Lower lobe of right lung (tissue), 2 donors: ENCODE results near the gene MATN3. TPM values are rescaled to one million over a fixed set of nuclear protein-coding genes. Genes with fewer than 3 reads are reported as not detected.

Source experiments
- ATAC-seq, 2 donors: fragments of 200-7000 bp; cut with Tn5 transposase; one replicate each; pipeline ENCODE4 v1.9.1; 2020 to 2022; ENCODE audit warnings: mild to moderate bottlenecking in 2 of 2, moderate library complexity in 2 of 2
- DNase-seq: peaks from one replicate; pipeline ENCODE4 v3.0.0-alpha.2; 2020
- H3K27ac ChIP-seq: fragments of 200-600 bp; one replicate; pipeline ENCODE4 v1.8.0; 2022
- H3K27me3 ChIP-seq: fragments of 200-600 bp; one replicate; pipeline ENCODE4 v1.8.0; 2022; ENCODE audit warnings: low read depth
- H3K36me3 ChIP-seq: fragments of 200-600 bp; one replicate; pipeline ENCODE4 v1.8.0; 2022; ENCODE audit warnings: mild to moderate bottlenecking
- H3K4me1 ChIP-seq: fragments of 200-600 bp; one replicate; pipeline ENCODE4 v1.8.0; 2022
- H3K4me3 ChIP-seq: fragments of 200-600 bp; one replicate; pipeline ENCODE4 v1.8.0; 2022; ENCODE audit warnings: mild to moderate bottlenecking
- H3K9me3 ChIP-seq: fragments of 200-600 bp; one replicate; pipeline ENCODE4 v1.8.0; 2022
- intact Hi-C: fragments of 100-400 bp; cut with DNase I; formaldehyde crosslinking; loops from one replicate; pipeline ENCODE4 v1.11.0; 2022
- total RNA-seq: library from RNA; stranded (reverse); fragmentation: NEBNext Ultra II Directional; extraction: Animal tissue kit (Norgen Biotek cat#: 25700); gene quantifications from one replicate; pipeline ENCODE4 v1.2.1, GENCODE V29; 2021
- TF ChIP-seq, protein P1 (sequence below): fragments of 200-600 bp; IDR thresholded peaks from one replicate; pipeline ENCODE4 v1.8.0; 2022; ENCODE audit warnings: antibody characterized with exemption, mild to moderate bottlenecking
- donor health status: DM: no; HTN: yes; CAD: no; lungs with severe emphysema.

The MATN3 gene
- total RNA-seq, 1 donor from 2014 or later: 8.1 TPM

DNA sequence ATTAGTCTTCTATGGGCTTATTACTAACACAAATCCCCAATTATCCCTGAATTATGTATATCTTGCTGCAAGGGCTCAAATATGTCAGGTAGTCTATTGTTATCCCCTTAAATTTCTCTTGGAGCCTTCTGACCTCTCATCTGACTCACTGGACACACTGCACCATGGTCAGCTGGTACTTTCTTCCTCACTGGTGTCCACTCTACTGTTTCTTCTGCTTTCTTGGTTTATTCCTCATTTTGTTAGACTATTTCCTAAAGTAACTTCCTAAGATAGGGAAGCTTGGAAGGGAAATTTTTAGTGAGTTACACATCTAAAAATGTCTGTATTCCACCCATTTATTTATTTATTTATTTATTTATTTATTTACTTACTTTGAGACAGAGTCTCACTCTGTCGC is 49.1 kb downstream of the MATN3 start:
- TF ChIP-seq, protein P1, sequence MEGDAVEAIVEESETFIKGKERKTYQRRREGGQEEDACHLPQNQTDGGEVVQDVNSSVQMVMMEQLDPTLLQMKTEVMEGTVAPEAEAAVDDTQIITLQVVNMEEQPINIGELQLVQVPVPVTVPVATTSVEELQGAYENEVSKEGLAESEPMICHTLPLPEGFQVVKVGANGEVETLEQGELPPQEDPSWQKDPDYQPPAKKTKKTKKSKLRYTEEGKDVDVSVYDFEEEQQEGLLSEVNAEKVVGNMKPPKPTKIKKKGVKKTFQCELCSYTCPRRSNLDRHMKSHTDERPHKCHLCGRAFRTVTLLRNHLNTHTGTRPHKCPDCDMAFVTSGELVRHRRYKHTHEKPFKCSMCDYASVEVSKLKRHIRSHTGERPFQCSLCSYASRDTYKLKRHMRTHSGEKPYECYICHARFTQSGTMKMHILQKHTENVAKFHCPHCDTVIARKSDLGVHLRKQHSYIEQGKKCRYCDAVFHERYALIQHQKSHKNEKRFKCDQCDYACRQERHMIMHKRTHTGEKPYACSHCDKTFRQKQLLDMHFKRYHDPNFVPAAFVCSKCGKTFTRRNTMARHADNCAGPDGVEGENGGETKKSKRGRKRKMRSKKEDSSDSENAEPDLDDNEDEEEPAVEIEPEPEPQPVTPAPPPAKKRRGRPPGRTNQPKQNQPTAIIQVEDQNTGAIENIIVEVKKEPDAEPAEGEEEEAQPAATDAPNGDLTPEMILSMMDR: no peak
- intact Hi-C loops: no loop called here
- H3K36me3 ChIP-seq: peaks cover 15% of the 10 kb centered on the region
- H3K27ac ChIP-seq: no peak overlapping the region
- no peaks in the 10 kb centered on the region for H3K27me3 ChIP-seq
- H3K4me3 ChIP-seq: no peak overlapping the region
- H3K9me3 ChIP-seq: no peaks in the 10 kb centered on the region
- H3K4me1 ChIP-seq: no peaks in the 10 kb centered on the region
- ATAC-seq (no peak), DNase-seq (no peak)

DNA sequence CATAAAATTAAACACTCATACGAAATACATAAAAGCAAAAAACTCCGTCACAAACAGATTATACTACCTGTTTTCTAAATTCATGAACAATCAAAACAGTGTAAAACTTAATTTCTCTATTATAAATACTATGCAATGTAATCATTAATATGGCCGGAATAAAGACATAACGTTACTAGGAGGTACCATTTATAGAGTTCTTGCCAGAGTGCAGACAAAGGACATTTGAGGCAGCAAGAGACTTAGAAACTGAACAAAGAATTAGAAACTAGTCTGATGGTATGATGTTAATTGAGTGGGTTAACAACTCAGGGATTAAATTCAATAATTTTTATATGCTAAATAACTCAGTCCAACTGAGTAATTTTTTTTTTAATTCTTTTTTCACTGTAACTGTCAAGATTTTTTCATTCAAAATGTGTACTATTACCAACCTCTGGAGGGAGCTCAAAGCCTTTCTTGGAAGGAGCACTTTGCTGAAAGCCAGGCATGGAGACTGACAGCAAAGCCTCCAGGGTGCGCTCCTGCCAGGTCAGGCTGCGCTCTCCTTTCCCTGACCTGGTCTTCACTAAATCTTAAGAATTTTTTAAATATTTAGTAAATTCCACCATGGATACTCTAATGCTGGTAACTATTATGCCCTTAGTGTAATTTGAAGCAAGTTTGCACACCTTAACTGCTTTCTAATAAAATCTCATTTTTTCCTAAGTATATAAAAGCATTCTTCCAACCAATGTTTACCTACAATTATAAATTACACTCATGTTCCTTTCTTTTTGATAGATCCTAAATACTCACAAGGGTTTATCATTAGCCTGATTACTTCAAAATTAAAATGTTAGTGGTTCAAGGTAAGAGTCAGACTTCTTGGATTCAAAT is 56.7 kb downstream of the MATN3 start:
- TF ChIP-seq, protein P1: peak; percentile 72
- intact Hi-C loops: no loop called here

DNA sequence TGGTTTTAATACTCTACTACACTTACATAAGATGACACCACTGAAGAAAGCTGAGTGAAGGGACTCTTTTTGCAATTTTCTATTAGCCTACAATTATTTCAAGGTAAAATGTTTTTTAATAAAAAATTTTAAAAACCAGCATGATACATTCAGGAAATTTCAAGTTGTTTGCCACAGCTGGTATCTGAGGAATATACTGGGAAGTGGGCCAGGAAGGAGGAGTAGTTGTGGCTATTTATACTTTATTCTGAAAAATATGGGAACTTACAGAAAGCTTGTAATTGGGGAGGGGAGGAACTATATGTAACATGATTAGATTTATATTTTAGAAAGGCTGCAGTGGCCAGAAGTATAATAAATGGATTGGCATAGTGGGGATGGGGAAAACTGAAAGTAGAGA is 63.4 kb downstream of the MATN3 start:
- H3K4me1 ChIP-seq: no peaks in the 10 kb centered on the region
- DNase-seq: no peak
- TF ChIP-seq, protein P1: no peak
- H3K27ac ChIP-seq: no peak overlapping the region
- no peaks in the 10 kb centered on the region for H3K27me3 ChIP-seq
- H3K4me3 ChIP-seq: no peak overlapping the region
- intact Hi-C loops: no loop called here
- no peaks in the 10 kb centered on the region for H3K9me3 ChIP-seq
- no peak for ATAC-seq
- no peaks in the 10 kb centered on the region for H3K36me3 ChIP-seq

More for the DNA sequence above, 56.7 kb downstream of the MATN3 start:
- Histone ChIP-seq H3K9me3 (no peaks in the 10 kb centered on the region), H3K27ac (no peak overlapping the region), H3K4me3 (no peak overlapping the region), H3K36me3 (no peaks in the 10 kb centered on the region), H3K27me3 (no peaks in the 10 kb centered on the region), H3K4me1 (no peaks in the 10 kb centered on the region)
- peak; percentile 85 to 95 for ATAC-seq
- DNase-seq: peak; percentile 55

DNA sequence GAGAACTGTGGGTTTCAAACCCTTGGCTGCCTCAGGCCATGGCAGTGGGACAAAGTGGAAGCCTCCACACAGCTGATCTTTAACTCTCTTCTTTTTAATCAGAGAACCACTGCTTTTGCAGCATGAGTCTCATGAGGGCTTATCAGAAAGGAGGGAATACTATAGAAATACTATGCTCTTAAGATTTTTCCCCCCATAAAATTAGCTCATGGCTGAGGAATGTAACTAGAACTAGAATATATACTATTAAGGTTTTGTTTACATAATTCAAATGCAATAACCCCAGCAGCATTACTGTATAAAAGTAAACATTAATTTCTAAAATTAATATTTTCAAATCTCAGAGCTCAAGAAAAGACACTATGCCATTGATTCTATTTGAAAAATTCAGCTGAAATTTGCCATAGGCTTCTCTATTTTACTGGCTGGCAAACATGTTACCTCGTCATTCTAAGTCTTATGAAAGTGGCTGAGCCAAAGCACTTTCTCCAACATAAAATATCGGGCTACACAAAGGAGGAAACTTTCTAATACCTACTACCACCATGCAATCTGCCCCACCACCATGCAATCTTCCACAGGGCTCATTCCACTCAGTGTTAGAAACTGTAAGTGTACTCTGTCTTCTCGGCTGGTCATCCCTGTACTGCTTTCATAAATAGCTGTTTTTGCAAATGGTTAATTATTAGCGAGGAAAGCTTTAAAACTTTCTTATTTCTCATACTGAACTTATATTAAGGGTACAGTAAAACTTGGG is 65.1 kb downstream of the MATN3 start:
- H3K27me3 ChIP-seq: no peaks in the 10 kb centered on the region
- H3K4me3 ChIP-seq: no peak overlapping the region
- no peaks in the 10 kb centered on the region for H3K4me1 ChIP-seq
- H3K27ac ChIP-seq: no peak overlapping the region
- DNase-seq: no peak
- H3K9me3 ChIP-seq: no peaks in the 10 kb centered on the region
- ATAC-seq: no peak
- TF ChIP-seq, protein P1: no peak
- intact Hi-C loops: no loop called here
- H3K36me3 ChIP-seq: no peaks in the 10 kb centered on the region

DNA sequence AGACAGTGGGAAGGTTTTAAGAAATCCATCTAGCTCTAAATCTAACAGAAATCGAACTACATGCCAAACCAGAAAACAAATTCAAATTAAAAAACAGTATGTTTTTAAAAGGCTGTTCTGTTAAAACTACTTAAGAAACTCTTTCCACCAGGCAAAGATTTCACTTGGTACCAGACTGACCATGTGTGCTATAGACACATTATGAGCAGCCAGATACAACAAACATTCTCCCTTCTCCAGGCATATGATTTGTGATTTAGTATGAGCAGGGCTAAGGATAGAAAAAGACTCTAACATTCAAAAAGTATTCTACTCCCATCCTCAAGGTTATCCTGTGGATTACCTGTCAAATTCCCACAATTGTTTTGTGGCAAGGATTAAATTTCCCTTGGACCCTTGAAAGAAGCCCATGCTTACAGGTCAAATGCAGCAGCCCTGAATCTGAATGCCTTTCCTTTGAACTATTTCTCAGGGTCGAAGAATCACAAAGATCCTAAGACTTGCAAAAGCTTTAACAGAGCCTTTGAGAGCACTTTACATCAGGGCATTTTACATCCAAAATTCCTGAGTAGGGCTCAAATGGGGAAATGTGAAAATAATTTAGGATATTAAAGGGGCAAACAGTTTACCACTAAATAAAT is 68.1 kb downstream of the MATN3 start:
- H3K4me3 ChIP-seq: no peak overlapping the region
- H3K9me3 ChIP-seq: no peaks in the 10 kb centered on the region
- H3K36me3 ChIP-seq: no peaks in the 10 kb centered on the region
- no peaks in the 10 kb centered on the region for H3K4me1 ChIP-seq
- H3K27me3 ChIP-seq: no peaks in the 10 kb centered on the region
- DNase-seq (no peak), ATAC-seq (no peak)
- no peak overlapping the region for H3K27ac ChIP-seq
- intact Hi-C loops: no loop called here
- TF ChIP-seq, protein P1: no peak
